ENCODE measurements around the gene INPP4A.
"Not testable (repeated sequence)": the region's sequence is repeated elsewhere in the genome, so short reads cannot be mapped to it uniquely, and the experiment has no call there.

INPP4A gene

DNA sequence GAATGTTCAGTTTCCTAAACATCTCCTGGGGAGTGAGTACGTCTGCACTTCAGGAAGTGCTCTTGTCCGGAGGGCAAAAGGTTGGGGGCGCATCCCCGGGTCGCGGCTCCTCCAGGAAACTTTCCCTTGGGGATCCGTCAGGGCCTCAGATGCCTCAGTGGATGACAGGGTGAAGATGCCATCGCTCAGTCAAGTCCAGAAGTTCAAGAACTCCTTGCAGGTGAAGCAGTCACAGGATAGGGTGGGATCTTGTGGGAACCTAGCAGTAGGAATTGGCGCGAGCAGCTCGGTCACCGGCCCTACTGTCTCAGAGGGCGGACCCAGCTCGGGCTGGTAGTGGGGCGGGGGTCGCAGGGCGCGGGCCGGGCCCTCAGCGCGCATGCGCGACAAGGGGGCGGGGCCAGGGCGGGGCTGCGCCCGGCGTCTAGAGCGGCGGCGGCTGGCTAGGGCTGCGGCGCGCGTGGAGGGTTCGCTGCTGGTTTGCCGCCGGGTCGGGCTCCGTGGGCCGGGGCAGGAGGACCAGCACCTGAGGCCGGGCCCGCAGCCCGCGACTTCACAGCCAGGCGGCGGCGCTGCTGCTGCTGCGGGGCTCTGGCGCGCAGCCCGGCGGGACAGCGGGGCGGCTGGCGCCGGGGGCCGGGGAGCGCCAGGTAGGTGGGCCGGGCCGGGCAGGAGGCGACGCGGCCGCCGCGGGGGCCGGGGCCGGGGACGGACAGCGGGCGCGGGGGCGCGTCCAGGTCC lies at the start of gene INPP4A:
TSS of gene INPP4A (plus strand) at position 423 of the 741 bp plus-strand sequence. CDS start 75,191 bp downstream, outside the sequence.
- peak; percentile 61 to 71 for DNase-seq

DNA sequence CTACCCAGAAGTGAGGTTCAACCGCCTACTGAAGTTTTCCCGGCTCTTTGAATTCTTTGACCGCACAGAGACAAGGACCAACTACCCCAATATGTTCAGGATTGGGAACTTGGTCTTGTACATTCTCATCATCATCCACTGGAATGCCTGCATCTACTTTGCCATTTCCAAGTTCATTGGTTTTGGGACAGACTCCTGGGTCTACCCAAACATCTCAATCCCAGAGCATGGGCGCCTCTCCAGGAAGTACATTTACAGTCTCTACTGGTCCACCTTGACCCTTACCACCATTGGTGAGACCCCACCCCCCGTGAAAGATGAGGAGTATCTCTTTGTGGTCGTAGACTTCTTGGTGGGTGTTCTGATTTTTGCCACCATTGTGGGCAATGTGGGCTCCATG lies 48.7 kb upstream of the INPP4A start:
- no peak for DNase-seq

DNA sequence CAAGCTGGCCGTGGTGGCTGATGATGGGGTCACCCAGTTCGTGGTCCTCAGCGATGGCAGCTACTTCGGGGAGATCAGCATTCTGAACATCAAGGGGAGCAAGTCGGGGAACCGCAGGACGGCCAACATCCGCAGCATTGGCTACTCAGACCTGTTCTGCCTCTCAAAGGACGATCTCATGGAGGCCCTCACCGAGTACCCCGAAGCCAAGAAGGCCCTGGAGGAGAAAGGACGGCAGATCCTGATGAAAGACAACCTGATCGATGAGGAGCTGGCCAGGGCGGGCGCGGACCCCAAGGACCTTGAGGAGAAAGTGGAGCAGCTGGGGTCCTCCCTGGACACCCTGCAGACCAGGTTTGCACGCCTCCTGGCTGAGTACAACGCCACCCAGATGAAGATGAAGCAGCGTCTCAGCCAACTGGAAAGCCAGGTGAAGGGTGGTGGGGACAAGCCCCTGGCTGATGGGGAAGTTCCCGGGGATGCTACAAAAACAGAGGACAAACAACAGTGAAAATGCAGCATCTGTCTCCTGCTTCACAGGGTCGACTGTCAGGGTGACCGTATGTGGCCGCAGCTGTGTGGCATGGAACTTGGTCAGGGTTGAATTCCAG lies 47.8 kb upstream of the INPP4A start:
- DNase-seq, result no peak

DNA sequence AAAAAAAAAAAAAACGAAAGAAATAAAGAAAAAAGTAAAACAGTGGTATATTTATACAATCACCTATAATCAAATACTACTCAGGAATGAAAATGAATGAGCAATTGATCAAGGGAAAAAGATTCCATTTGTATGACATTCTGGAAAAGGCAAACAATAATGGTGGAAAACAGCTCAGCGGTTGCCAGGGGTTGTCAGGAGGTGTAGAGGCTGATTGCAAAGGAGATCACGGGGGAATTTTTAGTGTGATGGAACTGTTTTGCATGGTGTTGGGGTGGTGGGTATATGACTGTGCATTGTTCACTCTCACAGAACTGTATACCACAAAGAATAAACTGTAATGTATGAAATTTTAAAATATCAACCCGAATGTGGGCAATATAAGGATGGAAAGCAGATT lies 45.5 kb upstream of the INPP4A start:
- DNase-seq, result no peak

DNA sequence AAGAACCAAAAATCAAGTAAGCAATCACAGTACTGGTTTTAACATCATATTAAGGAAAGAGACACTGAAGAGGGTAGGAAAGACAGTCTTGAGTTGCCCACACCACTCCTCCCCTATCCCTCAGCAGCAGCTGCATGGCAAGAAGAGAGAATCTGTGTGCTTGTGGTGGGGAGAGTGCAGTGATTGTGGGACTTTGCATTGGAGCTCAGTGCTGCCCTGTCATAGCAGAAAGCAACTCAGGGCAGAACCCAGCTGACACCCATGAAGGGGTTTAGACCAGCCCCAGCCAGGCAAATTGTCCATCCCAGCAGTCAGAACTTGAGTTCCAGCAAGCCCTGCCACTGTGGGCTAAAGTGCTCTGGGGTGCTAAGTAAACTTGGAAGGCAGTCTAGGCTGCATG lies 40.8 kb upstream of the INPP4A start:
- DNase-seq, result no peak

DNA sequence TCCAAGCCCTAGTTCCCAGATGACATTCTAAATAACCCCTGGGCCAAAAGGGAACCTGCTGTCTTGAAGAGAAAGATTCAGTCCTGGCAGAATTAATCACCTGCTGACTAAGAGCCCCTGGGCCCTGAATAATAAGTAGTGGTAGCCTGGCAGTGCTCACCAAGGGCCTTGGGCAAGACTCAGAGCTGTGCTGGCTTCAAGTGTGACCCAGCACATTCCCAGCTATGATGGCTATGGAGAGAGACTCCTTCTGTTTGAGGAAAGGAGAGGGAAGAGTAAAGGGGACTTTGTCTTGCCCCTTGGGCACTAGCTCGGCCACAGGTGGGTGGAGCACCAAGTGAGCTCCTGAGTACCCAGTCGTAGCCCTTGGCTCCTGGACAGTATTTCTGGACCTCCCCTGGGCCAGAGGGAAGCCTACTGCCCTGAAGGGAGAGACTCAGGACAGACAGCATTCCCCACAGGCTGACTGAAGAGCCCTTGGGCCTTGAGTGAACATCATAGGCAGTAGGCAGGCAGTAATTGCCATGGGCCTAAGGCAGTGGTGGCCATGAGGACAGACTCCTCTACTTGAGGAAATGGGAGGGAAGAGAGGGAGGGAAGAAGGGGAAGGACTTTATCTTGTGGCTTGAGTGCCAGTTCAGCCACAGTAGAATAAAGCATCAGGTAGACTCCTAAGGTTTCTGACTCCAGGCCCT lies 40.0 kb upstream of the INPP4A start:
- DNase-seq, result no peak

DNA sequence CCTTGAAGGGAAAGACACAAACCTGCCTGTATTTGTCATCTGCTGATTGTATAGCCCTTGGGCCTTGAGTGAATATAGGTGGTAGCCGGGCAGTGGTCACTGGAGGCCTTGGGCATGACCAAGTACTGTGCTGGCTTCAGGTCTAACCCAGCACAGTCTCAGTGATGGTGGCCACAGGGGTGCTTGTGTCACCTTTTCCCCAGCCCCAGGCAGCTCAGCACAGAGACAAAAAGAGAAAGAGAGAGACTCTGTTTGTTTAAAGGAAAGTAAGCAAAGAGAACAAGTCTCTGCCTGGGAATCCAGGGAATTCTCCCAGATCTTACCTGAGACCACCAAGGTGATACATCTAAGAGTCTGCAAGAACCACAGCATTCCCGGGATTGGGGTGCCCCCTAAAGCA lies 39.4 kb upstream of the INPP4A start:
- DNase-seq, result no peak

DNA sequence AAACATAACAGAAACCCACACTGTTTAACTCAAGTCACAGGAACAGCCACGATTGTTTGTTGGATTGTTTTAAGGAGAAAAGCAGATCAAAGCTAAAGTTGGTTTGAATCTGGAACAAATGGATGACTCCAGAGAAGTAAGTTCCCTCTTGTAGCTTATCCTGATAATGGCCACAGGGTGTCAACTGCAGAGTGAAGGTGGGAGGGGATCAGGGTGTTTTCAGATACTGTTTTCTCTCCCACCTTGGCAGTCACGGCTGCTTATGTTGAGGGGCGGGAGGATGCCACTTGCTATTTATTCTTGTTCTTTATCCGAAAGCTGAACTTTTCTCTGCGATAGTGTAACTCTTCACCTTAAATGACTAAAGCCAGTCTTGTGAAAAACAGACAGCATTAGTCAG lies 36.5 kb upstream of the INPP4A start:
- DNase-seq, result no peak

DNA sequence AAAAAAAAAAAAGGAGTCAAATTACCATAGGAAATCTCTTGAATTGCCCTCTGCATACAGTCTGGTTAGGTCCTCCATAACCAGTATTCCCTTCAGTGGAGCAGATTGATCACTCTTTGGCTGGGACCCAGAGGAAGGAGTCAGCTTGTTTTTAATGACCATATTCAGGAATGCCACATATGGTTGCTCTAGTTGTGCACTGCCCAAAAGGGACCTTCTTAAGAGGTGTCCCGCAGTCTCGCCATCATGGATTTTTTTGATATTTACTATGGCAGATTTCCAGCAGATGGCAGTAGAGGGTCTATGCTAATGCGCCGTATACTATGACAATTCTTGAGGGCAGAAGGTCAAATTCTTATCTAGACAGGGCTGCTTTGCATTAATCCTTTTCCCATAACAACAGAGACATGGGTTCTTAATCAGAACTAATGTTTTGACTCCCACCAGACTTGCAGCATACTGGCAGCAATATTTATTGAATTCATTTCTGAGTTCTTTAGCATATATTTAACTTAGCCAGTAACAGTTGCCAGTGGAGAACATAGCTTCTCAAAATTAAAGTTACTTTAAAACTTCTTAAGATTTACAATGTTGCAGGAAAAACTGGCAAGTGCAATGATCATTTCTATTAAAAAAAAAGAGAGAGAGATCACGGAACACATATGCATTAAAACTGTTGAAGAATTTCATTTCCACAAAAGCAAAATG lies 31.8 kb upstream of the INPP4A start:
- DNase-seq, result peak; percentile 41 to 54

DNA sequence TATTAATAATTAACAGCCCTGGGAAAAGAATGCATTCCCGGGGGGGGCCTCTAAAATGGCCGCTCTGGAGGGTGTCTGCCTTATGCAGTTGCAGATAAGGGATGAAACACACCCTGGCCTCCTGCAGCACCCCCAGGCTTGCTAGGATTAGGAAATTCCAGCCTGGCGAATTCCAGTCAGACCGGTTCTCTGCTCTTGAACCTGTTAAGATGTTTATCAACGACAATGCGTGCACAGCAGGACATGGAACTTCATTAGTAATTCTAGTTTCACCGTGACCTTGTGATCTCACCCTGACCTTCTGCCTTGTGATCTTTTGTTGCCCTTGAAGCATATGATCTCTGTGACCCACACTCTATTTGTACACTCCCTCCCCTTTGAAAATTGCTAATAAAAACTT lies 30.4 kb upstream of the INPP4A start:
- not testable (repeated sequence) for DNase-seq

DNA sequence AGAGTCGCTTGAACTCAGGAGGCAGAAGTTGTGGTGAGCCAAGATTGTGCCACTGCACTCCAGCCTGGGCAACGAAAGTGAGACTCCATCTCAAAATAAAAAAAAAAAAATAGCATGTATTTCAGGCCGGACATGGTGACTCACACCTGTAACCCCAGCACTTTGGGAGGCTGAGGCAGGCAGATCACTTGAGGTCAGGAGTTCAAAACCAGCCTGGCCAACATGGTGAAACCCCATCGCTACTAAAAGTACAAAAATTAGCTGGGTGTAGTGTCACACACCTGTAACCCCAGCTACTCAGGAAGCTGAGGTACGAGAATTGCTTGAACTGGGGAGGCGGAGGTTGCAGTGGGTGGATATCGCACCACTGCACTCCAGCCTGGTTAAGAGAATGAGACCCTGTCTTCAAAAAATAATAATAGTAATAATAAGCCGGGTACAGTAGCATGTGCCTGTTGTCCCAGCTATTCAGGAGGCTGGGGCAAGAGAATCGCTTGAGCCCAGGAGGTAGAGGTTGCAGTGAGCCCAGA lies 28.9 kb upstream of the INPP4A start:
- DNase-seq, result not testable (repeated sequence)

DNA sequence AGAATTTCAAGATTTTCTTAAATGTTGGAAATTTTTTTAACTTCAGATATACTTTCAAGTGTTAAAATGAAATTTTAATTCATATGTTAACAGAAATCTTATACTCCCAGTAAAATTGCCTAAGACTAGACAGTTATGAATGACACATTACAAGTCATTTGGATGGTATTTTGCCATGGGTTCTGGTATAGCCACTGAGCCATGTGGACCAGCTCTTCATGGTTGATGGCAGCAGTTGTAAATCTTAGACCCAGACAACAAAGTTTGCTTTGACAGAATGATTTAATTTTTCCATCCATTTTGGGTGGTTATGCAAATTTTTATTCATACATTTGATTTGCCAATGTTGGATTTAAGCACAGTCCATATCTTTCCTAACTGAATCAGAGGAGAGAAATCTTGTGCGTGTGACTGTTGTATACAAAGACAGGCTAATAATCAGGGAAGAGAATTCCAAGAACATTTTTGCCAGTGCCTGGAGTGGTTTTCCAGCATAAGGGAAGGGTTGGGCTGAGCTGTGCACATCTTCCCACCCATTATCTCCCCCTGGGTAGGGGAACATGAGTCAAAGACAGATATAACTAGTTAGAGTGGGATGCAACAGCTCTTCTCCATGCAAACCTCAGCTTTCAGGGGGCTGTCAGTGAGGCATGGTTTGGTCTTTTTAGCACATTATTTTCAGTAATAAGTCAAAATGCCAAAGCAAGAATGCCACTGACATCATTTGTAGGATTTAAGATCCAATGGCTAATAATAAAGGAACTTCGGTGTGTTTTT lies 28.1 kb upstream of the INPP4A start:
- DNase-seq, result no peak

DNA sequence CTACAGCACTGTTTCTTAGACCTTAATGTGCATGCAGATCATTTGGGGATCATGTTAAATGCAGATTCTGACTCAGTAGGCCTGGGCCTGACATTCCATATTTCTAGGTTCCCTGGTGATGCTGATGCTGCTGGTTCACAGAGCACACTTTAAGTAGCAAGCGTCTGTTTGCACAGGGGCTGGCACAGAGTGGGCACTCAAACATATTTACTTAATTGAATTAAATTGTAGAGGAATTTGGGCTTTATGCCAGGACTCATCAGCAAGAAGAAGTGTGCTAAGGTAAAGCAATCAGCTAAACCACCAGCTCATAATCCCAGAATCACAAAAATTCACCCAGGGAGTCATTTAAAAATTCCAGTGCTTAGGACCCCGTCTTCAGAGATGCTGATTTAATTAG lies 25.1 kb upstream of the INPP4A start:
- no peak for DNase-seq

DNA sequence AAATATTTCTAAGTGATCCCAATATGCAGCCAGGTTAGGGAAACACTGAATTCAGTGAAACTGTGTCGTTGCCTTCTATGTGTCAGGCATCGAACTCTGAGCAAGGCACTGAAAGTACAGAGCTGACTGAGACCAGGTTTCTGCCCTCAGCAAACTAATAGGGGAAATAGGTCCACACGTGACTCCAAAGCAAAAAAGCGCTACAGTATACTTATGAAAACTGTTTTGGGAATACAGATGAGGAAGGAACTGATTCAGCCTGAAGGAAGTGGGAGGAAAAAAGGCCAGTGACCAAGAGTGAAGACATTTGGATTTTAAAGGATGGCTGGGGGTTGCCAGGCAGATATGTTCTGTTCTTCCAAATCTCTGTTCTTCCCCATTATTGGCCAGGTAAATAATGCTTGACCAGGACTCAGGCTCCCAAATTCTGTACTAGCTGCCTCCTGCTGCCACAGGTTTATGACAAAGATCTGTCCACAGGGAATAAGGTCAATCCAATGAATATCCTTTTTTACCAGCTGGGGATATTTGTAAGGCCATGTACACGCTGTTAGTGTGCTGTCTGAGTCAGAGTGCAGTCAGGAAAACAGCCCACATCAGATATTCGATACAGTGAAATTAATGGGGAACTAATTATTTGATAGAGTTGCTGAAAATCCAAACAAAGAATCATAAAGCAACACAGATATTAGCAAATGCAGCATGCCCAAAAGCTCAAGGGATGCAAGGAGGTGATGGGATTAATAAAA lies 24.5 kb upstream of the INPP4A start:
- DNase-seq, result no peak

DNA sequence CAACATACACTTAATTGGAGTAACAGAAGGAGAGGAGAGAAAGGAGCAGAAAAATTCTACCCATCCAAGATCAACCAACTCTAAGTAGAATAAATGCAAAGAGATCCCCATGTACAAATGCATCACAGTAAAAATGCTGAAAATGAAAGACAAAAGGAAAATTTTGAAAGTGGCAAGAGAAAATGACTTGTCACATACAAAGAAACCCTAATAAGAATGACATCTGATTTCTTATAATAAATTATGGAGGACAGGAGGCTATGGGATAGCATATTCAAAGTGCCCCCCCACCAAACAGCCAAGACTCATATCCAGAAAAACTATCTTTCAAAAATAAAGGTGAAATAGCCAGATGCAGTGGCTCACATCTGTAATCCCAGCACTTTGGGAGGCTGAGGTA lies 22.2 kb upstream of the INPP4A start:
- DNase-seq, result no peak

DNA sequence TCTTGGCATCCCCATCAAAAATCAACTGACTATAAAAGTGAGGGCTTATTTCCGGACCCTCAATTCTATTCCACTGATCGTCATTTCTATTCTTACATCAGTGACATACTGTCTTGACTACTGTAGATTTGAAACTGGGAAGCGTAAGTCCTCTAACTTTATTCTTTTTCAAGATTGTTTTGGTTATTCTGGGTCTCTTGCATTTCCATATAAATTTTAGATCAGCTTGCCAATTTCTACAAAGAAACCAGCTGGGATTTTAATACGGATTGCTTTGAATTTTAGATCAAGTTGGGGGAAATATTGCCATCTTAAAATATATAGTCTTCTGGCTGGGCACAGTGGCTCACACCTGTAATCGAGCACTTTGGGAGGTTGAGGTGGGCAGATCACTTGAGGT lies 17.9 kb upstream of the INPP4A start:
- no peak for DNase-seq

DNA sequence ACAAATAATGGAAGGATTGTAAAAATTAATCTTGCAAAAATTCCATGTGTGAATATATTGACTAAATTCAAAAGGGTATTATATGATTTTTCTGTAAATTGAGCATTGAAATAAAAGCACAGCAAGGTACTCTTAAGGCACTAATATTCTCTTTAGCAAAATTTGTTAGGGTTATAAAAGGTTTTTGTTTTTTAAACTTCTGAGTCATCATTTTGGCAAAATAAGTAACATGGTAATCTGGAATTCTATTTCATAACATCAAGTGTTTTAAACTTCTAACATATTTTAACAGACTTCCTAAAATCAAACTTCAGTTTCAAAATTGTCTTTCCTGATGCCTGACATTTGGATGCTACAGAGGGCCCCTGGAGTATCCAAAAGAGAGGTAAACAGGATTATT lies 12.5 kb upstream of the INPP4A start:
- no peak for DNase-seq

DNA sequence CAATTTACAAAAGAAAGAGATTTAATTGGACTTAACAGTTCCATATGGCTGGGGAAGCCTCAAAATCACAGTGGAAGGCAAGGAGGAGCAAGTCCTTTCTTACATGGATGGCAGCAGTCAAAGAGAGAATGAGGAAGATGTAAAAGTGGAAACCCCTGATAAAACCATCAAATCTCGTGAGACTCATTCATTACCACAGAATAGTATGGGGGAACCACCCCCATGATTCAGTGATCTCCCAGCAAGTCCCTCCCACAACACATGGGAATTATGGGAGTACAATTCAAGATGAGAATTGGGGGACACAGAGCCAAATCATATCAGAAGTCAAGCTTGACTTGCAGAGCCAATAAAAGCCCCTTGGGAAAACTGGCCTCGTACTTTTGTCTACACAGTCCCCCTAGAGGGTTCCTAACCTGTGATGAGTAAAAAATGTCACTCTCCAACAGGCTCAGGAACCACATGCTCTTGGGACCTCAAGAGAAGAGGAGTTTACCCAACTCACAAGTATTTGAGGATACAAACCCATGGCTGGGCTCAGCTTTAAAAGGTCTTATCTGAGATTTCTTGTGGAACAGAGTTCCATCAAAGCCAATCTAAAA lies 11.2 kb upstream of the INPP4A start:
- DNase-seq, result no peak

DNA sequence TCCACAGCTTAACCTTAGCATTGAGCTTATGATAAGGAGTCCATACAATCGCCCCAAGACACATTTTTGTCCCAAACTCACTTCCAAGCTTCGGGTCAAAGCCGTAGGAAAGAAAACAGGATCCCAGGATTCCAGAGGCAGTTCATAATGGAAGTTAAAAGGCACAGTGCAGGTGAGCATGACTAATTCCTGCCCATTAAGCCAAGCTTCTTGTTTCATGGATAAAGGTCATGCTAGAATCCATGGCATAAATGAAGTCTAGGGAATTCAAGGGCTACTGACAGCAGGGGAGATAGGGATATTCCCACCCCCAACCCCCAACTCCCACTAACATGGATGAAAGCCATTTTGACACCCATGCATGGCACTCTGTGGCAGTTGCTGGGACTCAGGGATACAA lies 10.2 kb upstream of the INPP4A start:
- DNase-seq, result no peak

DNA sequence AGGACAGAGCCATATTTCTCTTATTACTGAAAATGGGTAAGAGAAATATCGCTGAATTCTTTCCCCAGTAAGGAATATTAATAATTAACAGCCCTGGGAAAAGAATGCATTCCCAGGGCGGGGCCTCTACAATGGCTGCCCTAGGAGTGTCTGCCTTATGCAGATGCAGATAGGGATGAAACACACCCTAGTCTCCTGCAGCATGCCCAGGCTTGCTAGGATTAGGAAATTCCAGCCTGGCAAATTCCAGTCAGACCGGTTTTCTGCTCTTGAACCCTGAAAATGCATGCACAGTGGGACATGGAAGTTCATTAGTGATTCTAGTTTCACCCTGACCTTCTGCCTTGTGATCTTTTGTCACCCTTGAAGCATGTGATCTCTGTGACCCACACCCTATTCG lies 9.0 kb upstream of the INPP4A start:
- not testable (repeated sequence) for DNase-seq

DNA sequence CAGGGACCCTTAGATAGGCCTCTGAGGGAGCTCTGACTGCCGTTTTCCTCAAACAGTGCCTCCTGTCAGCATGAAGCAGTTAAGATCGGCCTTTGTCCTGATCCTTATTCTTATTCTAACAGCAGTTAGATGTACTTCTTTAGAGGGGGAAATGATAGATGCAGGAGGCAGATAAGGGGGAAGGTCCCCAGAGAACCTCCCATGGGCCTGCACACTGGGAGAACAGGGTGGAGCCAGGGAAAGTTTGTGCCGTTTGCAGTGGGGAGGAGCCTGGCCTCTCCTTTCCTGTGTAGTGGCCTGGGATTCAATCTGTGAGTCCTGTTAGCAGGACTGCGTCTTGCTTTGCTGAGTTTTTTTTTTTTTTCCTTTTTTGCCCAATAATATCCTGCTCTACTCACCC lies 7.9 kb upstream of the INPP4A start:
- DNase-seq, result no peak
